ENCODE results near the gene EHBP1L1.

Gene EHBP1L1

GRCh38 chr11:65575568-65576231, at the start of gene EHBP1L1:
TSS of gene EHBP1L1 (plus strand) at chr11:65576053. CDS start at chr11:65576303, 250 bp downstream.
- DNase-seq (ENCODE audit: low read depth in 2 of 2, low spot score in 1 of 2) = peak in 1 of 2 donors; percentile 55

GRCh38 chr11:65526744-65527143, 49.1 kb upstream of the EHBP1L1 start:
- DNase-seq (ENCODE audit: low read depth in 2 of 2, low spot score in 1 of 2) = no peak

- DNase-seq (ENCODE audit: low read depth in 2 of 2, low spot score in 1 of 2) = no peak
These were observed 47.0 kb upstream of the EHBP1L1 start for GRCh38 chr11:65528819-65529350.

GRCh38 chr11:65529475-65530156, 46.2 kb upstream of the EHBP1L1 start:
- no peak for DNase-seq (ENCODE audit: low read depth in 2 of 2, low spot score in 1 of 2)

GRCh38 chr11:65530157-65530496, 45.7 kb upstream of the EHBP1L1 start:
- DNase-seq (ENCODE audit: low read depth in 2 of 2, low spot score in 1 of 2) = no peak

- no peak for DNase-seq (ENCODE audit: low read depth in 2 of 2, low spot score in 1 of 2)
These were observed 43.3 kb upstream of the EHBP1L1 start for GRCh38 chr11:65532388-65533064.

GRCh38 chr11:65535102-65535501, 40.8 kb upstream of the EHBP1L1 start:
- no peak for DNase-seq (ENCODE audit: low read depth in 2 of 2, low spot score in 1 of 2)

- DNase-seq (ENCODE audit: low read depth in 2 of 2, low spot score in 1 of 2) = no peak
These were observed 39.2 kb upstream of the EHBP1L1 start for GRCh38 chr11:65536412-65537295.

- no peak for DNase-seq (ENCODE audit: low read depth in 2 of 2, low spot score in 1 of 2)
These were observed 38.6 kb upstream of the EHBP1L1 start for GRCh38 chr11:65537296-65537597.

- no peak for DNase-seq (ENCODE audit: low read depth in 2 of 2, low spot score in 1 of 2)
These were observed 38.1 kb upstream of the EHBP1L1 start for GRCh38 chr11:65537620-65538231.

GRCh38 chr11:65538232-65538914, 37.5 kb upstream of the EHBP1L1 start:
- DNase-seq (ENCODE audit: low read depth in 2 of 2, low spot score in 1 of 2) = no peak

- DNase-seq (ENCODE audit: low read depth in 2 of 2, low spot score in 1 of 2) = no peak
These were observed 36.7 kb upstream of the EHBP1L1 start for GRCh38 chr11:65538915-65539743.

GRCh38 chr11:65539744-65540289, 36.0 kb upstream of the EHBP1L1 start:
- no peak for DNase-seq (ENCODE audit: low read depth in 2 of 2, low spot score in 1 of 2)

GRCh38 chr11:65540290-65541092, 35.4 kb upstream of the EHBP1L1 start:
- DNase-seq (ENCODE audit: low read depth in 2 of 2, low spot score in 1 of 2) = peak; percentile 69 to 73

- no peak for DNase-seq (ENCODE audit: low read depth in 2 of 2, low spot score in 1 of 2)
These were observed 34.5 kb upstream of the EHBP1L1 start for GRCh38 chr11:65541093-65541982.

GRCh38 chr11:65542738-65543390, 33.0 kb upstream of the EHBP1L1 start:
- no peak for DNase-seq (ENCODE audit: low read depth in 2 of 2, low spot score in 1 of 2)

GRCh38 chr11:65545853-65546216, 30.0 kb upstream of the EHBP1L1 start:
- DNase-seq (ENCODE audit: low read depth in 2 of 2, low spot score in 1 of 2) = no peak
